ENCODE results near the gene TRAPPC14.

GRCh38 chr7:100185726-100186125, 27.2 kb upstream of the TRAPPC14 start:
- TF ChIP-seq CTCF (IDR thresholded peaks at IDR 0.05) (no peak), POLR2AphosphoS5 (IDR thresholded peaks at IDR 0.05) (no peak)

Measured in stomach (tissue), 4 donors.